ENCODE results near the gene MYO1E.

DNA sequence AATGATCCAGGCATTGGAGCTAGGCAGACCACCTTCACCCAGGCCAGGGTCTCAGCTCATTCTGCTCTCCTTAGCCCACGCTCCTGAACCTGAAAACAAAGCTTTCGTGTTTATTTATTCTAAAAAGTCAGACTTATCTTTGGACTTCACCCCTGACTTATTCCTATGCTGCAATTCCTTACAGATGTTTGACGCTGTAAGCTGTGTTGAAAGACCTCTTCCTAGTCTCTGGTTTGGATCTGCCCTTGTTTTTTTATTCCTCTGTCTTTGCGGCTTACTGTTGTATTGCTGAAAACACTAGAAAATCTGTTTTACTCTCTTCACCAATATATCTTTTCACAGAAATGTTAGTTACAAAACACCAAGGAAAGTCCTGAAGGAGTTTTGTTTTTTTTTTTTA lies 206.5 kb downstream of the MYO1E start:
- TF ChIP-seq, protein P1, sequence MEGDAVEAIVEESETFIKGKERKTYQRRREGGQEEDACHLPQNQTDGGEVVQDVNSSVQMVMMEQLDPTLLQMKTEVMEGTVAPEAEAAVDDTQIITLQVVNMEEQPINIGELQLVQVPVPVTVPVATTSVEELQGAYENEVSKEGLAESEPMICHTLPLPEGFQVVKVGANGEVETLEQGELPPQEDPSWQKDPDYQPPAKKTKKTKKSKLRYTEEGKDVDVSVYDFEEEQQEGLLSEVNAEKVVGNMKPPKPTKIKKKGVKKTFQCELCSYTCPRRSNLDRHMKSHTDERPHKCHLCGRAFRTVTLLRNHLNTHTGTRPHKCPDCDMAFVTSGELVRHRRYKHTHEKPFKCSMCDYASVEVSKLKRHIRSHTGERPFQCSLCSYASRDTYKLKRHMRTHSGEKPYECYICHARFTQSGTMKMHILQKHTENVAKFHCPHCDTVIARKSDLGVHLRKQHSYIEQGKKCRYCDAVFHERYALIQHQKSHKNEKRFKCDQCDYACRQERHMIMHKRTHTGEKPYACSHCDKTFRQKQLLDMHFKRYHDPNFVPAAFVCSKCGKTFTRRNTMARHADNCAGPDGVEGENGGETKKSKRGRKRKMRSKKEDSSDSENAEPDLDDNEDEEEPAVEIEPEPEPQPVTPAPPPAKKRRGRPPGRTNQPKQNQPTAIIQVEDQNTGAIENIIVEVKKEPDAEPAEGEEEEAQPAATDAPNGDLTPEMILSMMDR (IDR thresholded peaks at IDR 0.05), result no peak
- no peak for TF ChIP-seq POLR2A (IDR thresholded peaks at IDR 0.05)
